Fibroblast of skin of abdomen (primary cell): ENCODE measurements around the gene DRD2.

Experiments used
- DNase-seq: peaks from one replicate; pipeline ENCODE4 v3.0.0-alpha.2; 2013

The DRD2 gene

GRCh38 chr11:113444502-113445123 lies 30.6 kb downstream of the DRD2 start:
- no peak for DNase-seq

DNA sequence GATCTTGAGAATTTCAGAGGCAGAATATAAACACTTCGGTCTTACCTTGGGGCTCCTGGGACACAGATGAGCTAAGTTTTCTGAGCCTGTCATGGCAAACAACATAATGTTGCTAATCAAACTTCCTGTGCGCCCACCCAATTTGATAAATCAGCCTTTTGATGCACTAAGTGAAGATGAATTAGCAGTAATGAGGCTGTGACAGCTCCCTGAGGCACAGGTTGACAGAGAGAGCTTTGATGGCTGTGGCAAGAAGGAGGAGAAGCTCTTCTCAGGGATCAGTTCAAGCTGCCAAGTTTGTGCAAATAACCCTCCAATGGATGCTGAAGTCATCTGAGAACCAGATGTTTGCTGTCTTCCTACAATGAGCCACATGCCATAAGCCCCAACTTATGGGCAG lies 34.4 kb downstream of the DRD2 start:
- no peak for DNase-seq

DNA sequence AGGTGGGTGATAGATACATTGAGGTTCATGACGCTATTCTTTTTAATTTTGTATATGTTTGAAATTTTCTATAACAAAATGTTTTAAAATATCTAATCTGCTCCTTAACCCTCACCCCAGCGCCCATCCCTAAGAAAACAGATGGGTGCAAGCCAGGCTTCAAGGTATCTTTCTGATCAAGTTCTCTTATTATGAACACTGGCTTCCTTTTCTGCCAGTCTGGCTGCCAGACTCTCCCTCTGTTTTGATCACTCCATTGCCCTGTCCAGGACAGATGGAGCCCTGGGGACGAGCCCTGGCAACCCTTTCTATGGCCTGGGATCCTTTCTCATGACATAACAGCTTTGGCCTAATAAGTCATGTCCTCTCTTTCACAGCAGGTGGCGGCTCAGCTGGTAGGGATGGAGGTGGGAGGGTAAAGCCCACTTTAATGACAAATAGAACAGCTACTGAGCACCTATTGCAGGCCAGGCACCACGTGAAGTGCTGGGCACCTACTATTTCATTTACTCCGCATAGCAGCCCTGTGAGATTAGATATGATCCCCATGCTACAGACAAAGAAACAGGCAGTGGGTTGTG lies 38.4 kb downstream of the DRD2 start:
- no peak for DNase-seq

DNA sequence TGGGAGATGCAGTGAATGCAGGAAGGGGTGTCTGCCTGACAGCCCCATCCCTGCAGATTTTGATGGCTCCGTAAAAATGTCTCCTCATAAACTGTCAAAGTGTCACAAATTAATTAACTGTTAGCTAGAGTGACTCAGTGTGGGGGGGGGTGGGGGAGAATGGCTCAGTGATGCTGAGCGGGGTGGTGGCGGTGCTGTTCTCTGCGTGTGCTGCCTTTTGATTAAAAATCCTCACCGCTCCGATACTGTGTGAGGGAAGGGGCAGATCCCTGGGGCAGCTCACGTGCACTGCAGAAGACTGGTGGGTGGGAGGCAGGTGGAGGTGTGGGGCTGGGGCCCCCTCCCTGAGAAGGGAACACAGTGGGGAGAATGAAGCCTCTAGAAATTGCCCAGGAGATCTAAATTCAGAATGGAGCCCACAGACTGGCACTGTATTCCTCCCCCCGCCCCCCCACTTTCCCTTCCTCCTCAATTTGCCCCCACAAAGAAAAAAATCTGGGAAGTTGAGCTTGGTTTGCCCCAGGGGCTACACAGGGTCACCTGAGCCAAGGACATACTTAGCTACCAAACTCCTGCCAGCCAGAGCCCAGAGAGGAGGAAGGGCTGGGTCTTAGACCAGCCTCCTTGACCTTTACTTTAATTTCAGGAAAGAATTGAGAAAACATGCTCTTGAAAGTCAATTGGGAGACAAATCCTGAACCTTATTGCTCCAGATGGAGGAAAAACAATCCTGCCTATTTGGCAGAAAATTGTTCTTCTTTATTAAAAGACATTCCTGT lies 39.8 kb downstream of the DRD2 start:
- no peak for DNase-seq

- no peak for DNase-seq
Measured at GRCh38 chr11:113431746-113432145, 43.5 kb downstream of the DRD2 start.

- no peak for DNase-seq
Measured at GRCh38 chr11:113426686-113427085, 48.5 kb downstream of the DRD2 start.

DNA sequence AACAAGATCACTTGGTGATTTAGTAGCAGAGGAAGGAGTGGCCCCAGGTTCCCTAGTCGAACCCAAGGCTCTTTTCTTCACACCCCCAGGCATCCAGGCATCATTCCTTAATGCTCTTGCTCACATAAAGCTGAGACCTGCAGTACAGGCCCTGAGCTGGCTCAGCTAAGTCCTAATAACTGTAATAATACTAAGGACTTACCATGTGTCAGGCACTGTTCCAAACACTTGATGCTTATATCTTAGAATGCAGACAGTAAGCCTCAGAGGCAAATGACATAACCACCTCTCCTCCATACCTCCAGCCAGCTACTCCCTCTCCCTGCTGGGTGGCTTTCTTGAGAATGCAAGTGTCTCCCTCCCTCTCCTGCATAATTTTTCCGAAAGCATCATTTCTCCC lies 54.4 kb downstream of the DRD2 start:
- DNase-seq = no peak

- no peak for DNase-seq
Measured at GRCh38 chr11:113419454-113420003, 55.7 kb downstream of the DRD2 start.

DNA sequence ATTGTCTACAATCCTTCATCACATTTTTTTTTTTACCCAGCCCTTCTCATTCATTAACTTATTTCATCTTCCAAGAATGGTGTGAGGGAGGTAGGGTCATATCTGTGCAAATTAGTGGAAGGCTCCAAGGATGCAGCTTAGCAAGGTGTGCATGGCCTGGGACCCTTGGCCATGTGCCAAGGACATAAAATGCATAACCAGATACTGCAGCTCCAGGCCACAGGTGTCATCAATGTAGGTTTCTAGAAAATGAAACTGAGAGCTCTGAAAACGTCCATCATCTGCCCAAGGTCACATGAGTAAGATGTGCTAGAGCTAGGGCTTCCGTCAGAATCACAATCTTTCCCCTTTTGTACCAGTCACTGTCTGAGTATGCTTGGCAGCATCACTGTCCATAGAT lies 57.8 kb downstream of the DRD2 start:
- no peak for DNase-seq

- DNase-seq = no peak
Measured at GRCh38 chr11:113415343-113415742, 59.9 kb downstream of the DRD2 start.

DNA sequence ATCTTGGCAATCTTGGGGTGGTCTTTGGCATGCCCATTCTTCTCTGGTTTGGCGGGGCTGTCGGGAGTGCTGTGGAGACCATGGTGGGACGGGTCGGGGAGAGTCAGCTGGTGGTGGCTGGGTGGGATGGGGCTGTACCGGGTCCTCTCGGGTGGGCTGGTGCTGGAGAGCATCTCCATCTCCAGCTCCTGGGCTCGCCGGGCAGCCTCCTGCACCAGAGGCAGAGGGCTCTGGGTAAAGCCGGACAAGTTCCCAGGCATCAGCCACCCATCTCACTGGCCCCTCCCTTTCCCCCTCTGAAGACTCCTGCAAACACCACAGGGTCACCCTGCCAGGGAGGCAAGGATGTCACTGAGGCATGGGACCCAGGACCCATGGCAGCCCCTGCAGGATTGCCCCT lies 62.5 kb downstream of the DRD2 start:
- DNase-seq = no peak

DNA sequence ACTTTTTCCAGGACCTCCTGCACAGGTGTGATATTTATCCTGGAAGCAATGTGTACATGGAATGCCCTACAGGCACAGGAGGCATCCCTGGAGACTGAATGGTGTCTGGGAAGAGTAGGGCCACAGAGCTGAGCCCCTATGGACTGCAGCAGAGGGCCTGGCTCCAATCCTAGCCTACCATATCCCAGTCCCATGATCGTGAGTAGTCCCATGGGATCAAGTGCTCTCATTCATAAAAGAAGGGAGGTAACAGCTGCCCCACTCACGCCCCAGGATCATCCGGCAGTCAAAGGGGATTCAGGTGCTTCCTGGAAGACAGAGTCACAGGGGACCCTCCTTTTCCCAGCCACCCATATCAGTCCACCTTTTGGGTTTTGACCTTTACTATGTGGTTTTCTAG lies 63.7 kb downstream of the DRD2 start:
- no peak for DNase-seq

DNA sequence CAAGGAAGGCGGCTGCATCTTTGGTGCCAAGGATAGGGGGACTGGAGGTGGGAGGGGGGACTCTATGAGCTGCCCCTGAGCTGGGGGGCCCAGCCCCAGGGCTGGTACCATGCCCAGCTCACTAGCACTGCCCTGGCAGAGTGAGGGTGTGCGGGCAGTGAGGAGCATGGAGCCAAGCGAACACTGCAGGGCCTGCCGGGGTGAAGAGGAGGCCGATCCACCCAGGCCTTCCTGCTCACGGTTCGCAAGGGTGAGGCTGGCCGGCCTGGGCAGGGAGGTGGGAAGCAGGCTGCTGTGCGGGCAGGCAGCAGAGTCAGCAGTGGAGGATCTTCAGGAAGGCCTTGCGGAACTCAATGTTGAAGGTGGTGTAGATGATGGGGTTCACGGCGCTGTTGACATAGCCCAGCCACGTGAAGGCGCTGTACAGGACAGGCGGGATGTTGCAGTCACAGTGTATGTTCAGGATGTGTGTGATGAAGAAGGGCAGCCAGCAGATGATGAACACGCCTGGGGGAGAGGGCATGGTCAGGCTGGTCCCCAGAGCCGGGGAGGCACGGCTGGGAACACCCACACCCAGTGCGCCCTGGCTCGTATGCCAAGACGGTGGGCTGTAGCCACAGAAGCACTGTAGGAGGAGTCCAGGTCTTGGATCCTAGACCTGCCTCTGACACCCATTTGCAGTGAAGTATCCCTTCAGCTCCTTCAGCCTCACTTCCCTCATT lies 64.6 kb downstream of the DRD2 start:
- DNase-seq = no peak

GRCh38 chr11:113409526-113409925 lies 65.7 kb downstream of the DRD2 start:
- DNase-seq = no peak

GRCh38 chr11:113408887-113409286 lies 66.3 kb downstream of the DRD2 start:
- DNase-seq = no peak

- no peak for DNase-seq
Measured at GRCh38 chr11:113408206-113408605, 67.0 kb downstream of the DRD2 start.

GRCh38 chr11:113407163-113407562 lies 68.0 kb downstream of the DRD2 start:
- no peak for DNase-seq

DNA sequence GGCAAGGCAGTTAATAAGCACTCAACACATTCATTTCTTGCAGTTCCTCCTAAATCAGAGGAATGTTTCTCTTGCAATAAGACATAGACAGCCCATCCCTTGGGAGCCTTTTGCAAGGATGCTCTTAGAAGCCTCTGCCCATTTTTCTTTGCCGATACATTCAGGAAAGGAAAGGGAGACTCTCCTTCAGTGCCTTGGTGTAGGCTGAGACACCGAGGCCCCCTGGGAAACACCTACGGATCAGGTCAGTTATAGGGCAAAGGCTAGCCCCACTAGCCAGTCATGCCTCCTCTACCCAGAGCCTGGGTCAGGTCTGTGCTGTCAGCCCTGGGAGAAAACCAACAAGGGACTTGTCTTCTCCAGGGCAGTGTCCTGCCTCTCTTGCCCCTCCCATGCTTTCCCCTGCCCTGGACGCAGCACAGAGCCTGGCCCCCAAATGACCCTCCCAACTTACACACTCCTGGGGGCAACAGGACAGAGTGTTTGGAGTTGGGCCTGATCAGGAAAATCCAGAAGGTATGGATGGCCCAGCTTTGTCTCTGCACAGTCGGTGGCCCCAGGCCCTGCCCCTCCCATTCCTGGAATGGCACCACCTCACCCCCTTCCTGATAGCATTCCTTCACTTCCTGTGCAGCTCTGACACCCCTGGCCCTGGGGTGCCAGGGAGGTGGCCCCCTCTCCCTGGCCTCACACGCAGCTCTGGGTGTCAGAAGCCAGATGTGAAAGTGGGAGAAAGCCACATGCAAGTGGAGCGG lies 69.3 kb downstream of the DRD2 start:
- DNase-seq = no peak

DNA sequence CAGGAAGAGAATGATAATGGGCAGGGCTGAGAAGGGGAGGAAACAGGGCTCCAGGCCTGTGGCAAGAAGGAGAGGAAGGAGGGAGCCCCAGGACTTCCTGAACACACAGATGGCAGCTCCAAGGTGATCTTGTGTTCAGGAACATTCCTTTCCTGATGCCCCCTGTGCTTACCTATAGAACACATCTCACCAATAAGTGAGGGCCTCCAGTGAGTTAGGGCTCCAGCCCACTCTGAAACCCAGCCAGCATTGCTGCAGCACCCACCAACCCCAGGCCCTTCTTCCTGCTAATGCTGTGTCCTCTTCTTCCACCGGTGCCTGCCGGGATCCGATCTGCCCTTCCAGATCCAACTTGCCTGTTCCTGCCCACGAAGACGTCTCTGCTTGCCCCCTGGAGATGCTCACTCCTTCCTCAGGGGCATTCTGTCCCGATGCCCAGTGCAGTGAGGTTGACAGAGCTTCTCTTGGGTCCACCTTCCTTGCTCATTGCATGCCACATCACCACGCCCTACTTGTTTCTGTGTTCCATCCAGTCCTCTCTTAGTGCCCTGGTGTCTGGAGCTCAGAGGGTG lies 70.3 kb downstream of the DRD2 start:
- no peak for DNase-seq

- no peak for DNase-seq
Measured at GRCh38 chr11:113401718-113402117, 73.5 kb downstream of the DRD2 start.

- no peak for DNase-seq
Measured at GRCh38 chr11:113400631-113401230, 74.5 kb downstream of the DRD2 start.
